Stomach smooth muscle (tissue), 2 donors: Measurements from ENCODE around the gene FAM47B.

Experiments used
- H3K27ac ChIP-seq: one replicate; pipeline ENCODE4 v1.7.0; 2013; ENCODE audit warnings: mild to moderate bottlenecking, low read length, inconsistent platforms
- H3K27me3 ChIP-seq, 2 donors: one replicate each; pipeline ENCODE4 v1.7.0; 2013; ENCODE audit warnings: low read length in 2 of 2; ENCODE audit not compliant: insufficient read depth in 2 of 2, control insufficient read depth in 1 of 2
- H3K36me3 ChIP-seq, 2 donors: one replicate each; pipeline ENCODE4 v1.7.0; 2013; ENCODE audit warnings: low read length in 2 of 2; ENCODE audit not compliant: control insufficient read depth in 2 of 2, insufficient read depth in 2 of 2
- H3K4me1 ChIP-seq: one replicate; pipeline ENCODE4 v1.7.0; 2013; ENCODE audit warnings: low read length; ENCODE audit not compliant: control insufficient read depth, insufficient read depth
- H3K4me3 ChIP-seq, 2 donors: one replicate each; pipeline ENCODE4 v1.7.0; 2013; ENCODE audit warnings: low read length in 2 of 2
- H3K9ac ChIP-seq, 2 donors: one replicate each; pipeline ENCODE4 v1.7.0; 2013; ENCODE audit warnings: low read length in 2 of 2, mild to moderate bottlenecking in 1 of 2
- H3K9me3 ChIP-seq, 2 donors: one replicate each; pipeline ENCODE4 v1.7.0; 2013; ENCODE audit warnings: low read length in 2 of 2; ENCODE audit not compliant: control insufficient read depth in 2 of 2
- donor health status: healthy.
- donor health status: Pancreatic carcinoma.

The FAM47B gene

GRCh38 chrX:34943235-34943634 is 639 bp downstream of the FAM47B start:
- Histone ChIP-seq H3K27ac (no peak overlapping the region), H3K27me3 (peaks cover 0 to 3% of the 10 kb centered on the region in 2 donors), H3K4me3 (no peak overlapping the region), H3K36me3 (no peaks in the 10 kb centered on the region), H3K9me3 (no peaks in the 10 kb centered on the region), H3K4me1 (no peaks in the 10 kb centered on the region), H3K9ac (no peak overlapping the region)

GRCh38 chrX:34956916-34957315 is 14.3 kb downstream of the FAM47B start:
- Histone ChIP-seq H3K4me1 (no peaks in the 10 kb centered on the region), H3K9ac (no peak overlapping the region), H3K36me3 (no peaks in the 10 kb centered on the region), H3K9me3 (no peaks in the 10 kb centered on the region), H3K4me3 (no peak overlapping the region), H3K27me3 (no peaks in the 10 kb centered on the region), H3K27ac (no peak overlapping the region)

DNA sequence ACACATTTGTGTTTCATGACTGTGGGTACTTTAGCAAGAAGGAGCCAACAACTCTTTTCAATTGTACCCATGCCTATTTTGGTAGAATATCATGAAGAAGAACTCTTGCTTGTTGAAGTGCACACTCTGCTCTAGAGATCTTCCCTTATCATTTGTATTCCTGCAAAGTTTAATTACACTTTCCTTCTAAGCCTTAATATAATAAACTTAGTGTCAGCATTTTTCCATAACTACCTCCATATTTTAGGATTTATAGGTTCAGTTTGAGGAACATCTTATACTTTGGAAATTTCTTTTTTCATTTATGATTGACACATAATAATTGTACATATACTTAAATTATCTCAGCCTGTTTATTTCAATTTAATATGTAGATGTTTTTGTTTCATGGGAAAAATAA is 19.1 kb downstream of the FAM47B start:
- H3K27me3 ChIP-seq = no peaks in the 10 kb centered on the region
- H3K4me1 ChIP-seq = no peaks in the 10 kb centered on the region
- no peaks in the 10 kb centered on the region for H3K9me3 ChIP-seq
- H3K4me3 ChIP-seq = no peak overlapping the region
- no peak overlapping the region for H3K27ac ChIP-seq
- no peaks in the 10 kb centered on the region for H3K36me3 ChIP-seq
- no peak overlapping the region for H3K9ac ChIP-seq

GRCh38 chrX:34972206-34972605 is 29.6 kb downstream of the FAM47B start:
- Histone ChIP-seq H3K27ac (no peak overlapping the region), H3K4me1 (no peaks in the 10 kb centered on the region), H3K9ac (no peak overlapping the region), H3K4me3 (no peak overlapping the region), H3K27me3 (peaks cover 0 to 2% of the 10 kb centered on the region in 2 donors), H3K9me3 (no peaks in the 10 kb centered on the region), H3K36me3 (no peaks in the 10 kb centered on the region)

- H3K4me1 ChIP-seq = no peaks in the 10 kb centered on the region
- H3K4me3 ChIP-seq = no peak overlapping the region
- no peak overlapping the region for H3K9ac ChIP-seq
- no peaks in the 10 kb centered on the region for H3K36me3 ChIP-seq
- H3K27me3 ChIP-seq = peaks cover 0 to 2% of the 10 kb centered on the region in 2 donors
- H3K9me3 ChIP-seq = peaks cover 0 to 4% of the 10 kb centered on the region in 2 donors
- H3K27ac ChIP-seq = no peak overlapping the region
Observed at GRCh38 chrX:34978171-34978570, 35.6 kb downstream of the FAM47B start.

GRCh38 chrX:34987646-34988045 is 45.0 kb downstream of the FAM47B start:
- Histone ChIP-seq H3K4me1 (no peaks in the 10 kb centered on the region), H3K4me3 (no peak overlapping the region), H3K27ac (no peak overlapping the region), H3K9me3 (peaks cover 0 to 2% of the 10 kb centered on the region in 2 donors), H3K27me3 (peaks cover 0 to 2% of the 10 kb centered on the region in 2 donors), H3K36me3 (no peaks in the 10 kb centered on the region), H3K9ac (no peak overlapping the region)
